ENCODE measurements around the gene RHBDF2. TPM values are rescaled to one million over a fixed set of nuclear protein-coding genes. Genes with fewer than 3 reads are reported as not detected.

Gene RHBDF2
- total and polyA plus RNA-seq, 7 experiments from 2014 or later, result 2.9 to 119 (median 31.4) TPM

- peaks cover 0 to 4% (median 0%) of the 10 kb centered on the region in 3 experiments for H3K36me3 ChIP-seq (ENCODE audit: control insufficient read depth in 2 of 3, insufficient read depth in 3 of 3, low read length in 3 of 3)
- no peaks in the 10 kb centered on the region for H3K27me3 ChIP-seq (ENCODE audit: control insufficient read depth in 2 of 2, insufficient read depth in 2 of 2, low read length in 2 of 2)
- ChIA-PET CTCF (no interaction called here), POLR2A (interaction anchor here (0.6 kb wide), 1 partner anchor 598 kb away, joined by 3 read pairs; no protein-coding TSS in a partner anchor)
- Mint-ChIP-seq H3K4me3 (no peak overlapping the region), H3K27ac (peak overlapping the region in 3 of 9 donors; percentile 5 to 53 (median 6)), H3K4me1 (peaks cover 31 to 76% (median 59%) of the 10 kb centered on the region in 7 donors), H3K9me3 (no peaks in the 10 kb centered on the region), H3K36me3 (peaks cover 0 to 26% (median 4%) of the 10 kb centered on the region in 5 donors), H3K27me3 (no peaks in the 10 kb centered on the region)
- peaks cover 0 to 2% of the 10 kb centered on the region in 2 donors for H3K4me1 ChIP-seq (ENCODE audit: control insufficient read depth in 2 of 2, insufficient read depth in 2 of 2, low read length in 2 of 2)
- DNase-seq (no peak), ATAC-seq (no peak)
- intact Hi-C loops (cut with micrococcal nuclease), result no loop called here
- H3K4me3 ChIP-seq (ENCODE audit: low read length), result no peak overlapping the region
- H3K9me3 ChIP-seq (ENCODE audit: control insufficient read depth in 2 of 3, low read length in 3 of 3), result no peaks in the 10 kb centered on the region
- H3K27ac ChIP-seq (ENCODE audit: low read depth, low read length), result no peak overlapping the region
Observed at GRCh38 chr17:76438906-76439305, 62.3 kb downstream of the RHBDF2 start.

- no peak for ATAC-seq
Observed at GRCh38 chr17:76437467-76438402, 63.5 kb downstream of the RHBDF2 start.

GRCh38 chr17:76435751-76436150, 65.5 kb downstream of the RHBDF2 start:
- peaks cover 0 to 20% (median 0%) of the 10 kb centered on the region in 5 donors for H3K36me3 Mint-ChIP-seq
- Histone ChIP-seq H3K9me3 (ENCODE audit: control insufficient read depth in 2 of 3, low read length in 3 of 3) (no peaks in the 10 kb centered on the region), H3K27me3 (ENCODE audit: control insufficient read depth in 2 of 2, insufficient read depth in 2 of 2, low read length in 2 of 2) (no peaks in the 10 kb centered on the region), H3K4me1 (ENCODE audit: control insufficient read depth in 2 of 2, insufficient read depth in 2 of 2, low read length in 2 of 2) (peaks cover 0 to 2% of the 10 kb centered on the region in 2 donors), H3K4me3 (ENCODE audit: low read length) (no peak overlapping the region), H3K36me3 (ENCODE audit: control insufficient read depth in 2 of 3, insufficient read depth in 3 of 3, low read length in 3 of 3) (peaks cover 0 to 4% (median 0%) of the 10 kb centered on the region in 3 experiments), H3K27ac (ENCODE audit: low read depth, low read length) (no peak overlapping the region)
- H3K9me3 Mint-ChIP-seq, result no peaks in the 10 kb centered on the region
- peaks cover 12 to 59% (median 36%) of the 10 kb centered on the region in 7 donors for H3K4me1 Mint-ChIP-seq
- H3K4me3 Mint-ChIP-seq, result peak overlapping the region in 1 of 10 donors; percentile 51
- intact Hi-C loops (cut with micrococcal nuclease), result no loop called here
- CTCF ChIA-PET, result interaction anchor here (0.8 kb wide), 1 partner anchor 127 kb away, joined by 3 read pairs; no protein-coding TSS in a partner anchor
- H3K27ac Mint-ChIP-seq, result no peak overlapping the region
- DNase-seq (no peak), ATAC-seq (no peak)
- H3K27me3 Mint-ChIP-seq, result no peaks in the 10 kb centered on the region
- POLR2A ChIA-PET, result interaction anchor here (0.5 to 0.7 kb wide), 2 partner anchors 15 to 619 kb away, joined by 3 to 4 read pairs; no protein-coding TSS in a partner anchor

More at GRCh38 chr17:76437467-76438402, 63.5 kb downstream of the RHBDF2 start:
- H3K9me3 ChIP-seq (ENCODE audit: control insufficient read depth in 2 of 3, low read length in 3 of 3), result no peaks in the 10 kb centered on the region
- H3K27ac Mint-ChIP-seq, result peak overlapping the region in 2 of 9 donors; percentile 21 to 74
- peaks cover 0 to 4% (median 0%) of the 10 kb centered on the region in 3 experiments for H3K36me3 ChIP-seq (ENCODE audit: control insufficient read depth in 2 of 3, insufficient read depth in 3 of 3, low read length in 3 of 3)
- peaks cover 26 to 70% (median 54%) of the 10 kb centered on the region in 7 donors for H3K4me1 Mint-ChIP-seq
- no peaks in the 10 kb centered on the region for H3K27me3 ChIP-seq (ENCODE audit: control insufficient read depth in 2 of 2, insufficient read depth in 2 of 2, low read length in 2 of 2)
- no peaks in the 10 kb centered on the region for H3K9me3 Mint-ChIP-seq
- H3K27me3 Mint-ChIP-seq, result no peaks in the 10 kb centered on the region
- DNase-seq, result no peak
- ChIA-PET POLR2A (no interaction called here), CTCF (interaction anchor here (0.6 kb wide), 1 partner anchor 475 kb away, joined by 3 read pairs; no protein-coding TSS in a partner anchor)
- intact Hi-C loops (cut with micrococcal nuclease), result no loop called here
- H3K4me3 Mint-ChIP-seq, result no peak overlapping the region
- no peak overlapping the region for H3K4me3 ChIP-seq (ENCODE audit: low read length)
- H3K36me3 Mint-ChIP-seq, result peaks cover 0 to 21% (median 4%) of the 10 kb centered on the region in 5 donors
- H3K27ac ChIP-seq (ENCODE audit: low read depth, low read length), result no peak overlapping the region
- H3K4me1 ChIP-seq (ENCODE audit: control insufficient read depth in 2 of 2, insufficient read depth in 2 of 2, low read length in 2 of 2), result peaks cover 0 to 2% of the 10 kb centered on the region in 2 donors

GRCh38 chr17:76434870-76435269, 66.4 kb downstream of the RHBDF2 start:
- H3K36me3 ChIP-seq (ENCODE audit: control insufficient read depth in 2 of 3, insufficient read depth in 3 of 3, low read length in 3 of 3), result peaks cover 0 to 4% (median 0%) of the 10 kb centered on the region in 3 experiments
- no peak for ATAC-seq
- ChIA-PET POLR2A (interaction anchor here (1.0 kb wide), 1 partner anchor 161 kb away, joined by 3 read pairs; no protein-coding TSS in a partner anchor), CTCF (interaction anchor here (0.8 to 1.1 kb wide), 2 partner anchors 128 to 132 kb away, joined by 3 read pairs; no protein-coding TSS in a partner anchor)
- Mint-ChIP-seq H3K4me3 (no peak overlapping the region), H3K9me3 (no peaks in the 10 kb centered on the region), H3K4me1 (peaks cover 11 to 56% (median 39%) of the 10 kb centered on the region in 7 donors), H3K27ac (no peak overlapping the region), H3K36me3 (peaks cover 0 to 18% (median 0%) of the 10 kb centered on the region in 5 donors), H3K27me3 (no peaks in the 10 kb centered on the region)
- intact Hi-C loops (cut with micrococcal nuclease), result no loop called here
- no peaks in the 10 kb centered on the region for H3K9me3 ChIP-seq (ENCODE audit: control insufficient read depth in 2 of 3, low read length in 3 of 3)
- no peak for DNase-seq
- no peak overlapping the region for H3K27ac ChIP-seq (ENCODE audit: low read depth, low read length)
- no peak overlapping the region for H3K4me3 ChIP-seq (ENCODE audit: low read length)
- no peaks in the 10 kb centered on the region for H3K27me3 ChIP-seq (ENCODE audit: control insufficient read depth in 2 of 2, insufficient read depth in 2 of 2, low read length in 2 of 2)
- peaks cover 0 to 2% of the 10 kb centered on the region in 2 donors for H3K4me1 ChIP-seq (ENCODE audit: control insufficient read depth in 2 of 2, insufficient read depth in 2 of 2, low read length in 2 of 2)

GRCh38 chr17:76433693-76434092, 67.5 kb downstream of the RHBDF2 start:
- H3K27me3 ChIP-seq (ENCODE audit: control insufficient read depth in 2 of 2, insufficient read depth in 2 of 2, low read length in 2 of 2), result no peaks in the 10 kb centered on the region
- no peak for DNase-seq
- intact Hi-C loops (cut with micrococcal nuclease), result no loop called here
- ChIA-PET CTCF (no interaction called here), POLR2A (no interaction called here)
- peaks cover 0 to 4% (median 0%) of the 10 kb centered on the region in 3 experiments for H3K36me3 ChIP-seq (ENCODE audit: control insufficient read depth in 2 of 3, insufficient read depth in 3 of 3, low read length in 3 of 3)
- ATAC-seq, result no peak
- H3K36me3 Mint-ChIP-seq, result peaks cover 0 to 10% (median 0%) of the 10 kb centered on the region in 5 donors
- H3K27ac ChIP-seq (ENCODE audit: low read depth, low read length), result no peak overlapping the region
- no peaks in the 10 kb centered on the region for H3K27me3 Mint-ChIP-seq
- H3K27ac Mint-ChIP-seq, result no peak overlapping the region
- no peaks in the 10 kb centered on the region for H3K9me3 Mint-ChIP-seq
- H3K4me3 ChIP-seq (ENCODE audit: low read length), result no peak overlapping the region
- H3K4me1 ChIP-seq (ENCODE audit: control insufficient read depth in 2 of 2, insufficient read depth in 2 of 2, low read length in 2 of 2), result no peaks in the 10 kb centered on the region
- no peaks in the 10 kb centered on the region for H3K9me3 ChIP-seq (ENCODE audit: control insufficient read depth in 2 of 3, low read length in 3 of 3)
- peaks cover 7 to 49% (median 29%) of the 10 kb centered on the region in 7 donors for H3K4me1 Mint-ChIP-seq
- H3K4me3 Mint-ChIP-seq, result no peak overlapping the region

GRCh38 chr17:76432712-76433336, 68.4 kb downstream of the RHBDF2 start:
- H3K9me3 ChIP-seq (ENCODE audit: control insufficient read depth in 2 of 3, low read length in 3 of 3), result no peaks in the 10 kb centered on the region
- CTCF ChIA-PET, result no interaction called here
- ATAC-seq (peak; percentile 65), DNase-seq (no peak)
- no peaks in the 10 kb centered on the region for H3K4me1 ChIP-seq (ENCODE audit: control insufficient read depth in 2 of 2, insufficient read depth in 2 of 2, low read length in 2 of 2)
- peak overlapping the region in 2 of 9 donors; percentile 10 to 65 for H3K27ac Mint-ChIP-seq
- H3K9me3 Mint-ChIP-seq, result no peaks in the 10 kb centered on the region
- peaks cover 0 to 10% (median 0%) of the 10 kb centered on the region in 5 donors for H3K36me3 Mint-ChIP-seq
- intact Hi-C loops (cut with micrococcal nuclease), result no loop called here
- H3K27me3 ChIP-seq (ENCODE audit: control insufficient read depth in 2 of 2, insufficient read depth in 2 of 2, low read length in 2 of 2), result no peaks in the 10 kb centered on the region
- H3K4me3 Mint-ChIP-seq, result no peak overlapping the region
- H3K4me1 Mint-ChIP-seq, result peaks cover 14 to 49% (median 30%) of the 10 kb centered on the region in 7 donors
- no peak overlapping the region for H3K27ac ChIP-seq (ENCODE audit: low read depth, low read length)
- POLR2A ChIA-PET, result no interaction called here
- no peak overlapping the region for H3K4me3 ChIP-seq (ENCODE audit: low read length)
- no peaks in the 10 kb centered on the region for H3K27me3 Mint-ChIP-seq
- peaks cover 0 to 4% (median 0%) of the 10 kb centered on the region in 3 experiments for H3K36me3 ChIP-seq (ENCODE audit: control insufficient read depth in 2 of 3, insufficient read depth in 3 of 3, low read length in 3 of 3)

All from naive thymus-derived CD4-positive, alpha-beta T cell (primary cell).